ENCODE measurements around the gene ALG10. TPM values are rescaled to one million over a fixed set of nuclear protein-coding genes. Genes with fewer than 3 reads are reported as not detected.
A peak's percentile ranks its signal among the peaks of the same experiment; 100 is the strongest.
"Not testable (repeated sequence)": the region's sequence is repeated elsewhere in the genome, so short reads cannot be mapped to it uniquely, and the experiment has no call there.

ALG10 gene
- total RNA-seq, 4 donors from 2014 or later, result 1.3 to 6.9 (median 4.8) TPM

GRCh38 chr12:34033628-34034296, 11.5 kb downstream of the ALG10 start:
- no peak overlapping the region for H3K4me3 ChIP-seq
- H3K9me3 ChIP-seq, result no peaks in the 10 kb centered on the region
- no peak overlapping the region for H3K27ac ChIP-seq
- no peaks in the 10 kb centered on the region for H3K4me1 ChIP-seq
- DNase-seq, result no peak
- H3K36me3 ChIP-seq, result no peaks in the 10 kb centered on the region
- TF ChIP-seq CTCF (IDR thresholded peaks at IDR 0.05), result peak in 5 of 6 experiments; percentile 26 to 61 (median 31)
- TF ChIP-seq POLR2A (IDR thresholded peaks at IDR 0.05), result no peak
- intact Hi-C loops (cut with DNase I), result no loop called here
- WGBS, 2 donors, result 29 to 31% methylated on average over 1 of the region's 1 CpG
- H3K27me3 ChIP-seq, result no peaks in the 10 kb centered on the region

- H3K36me3 ChIP-seq; intact Hi-C loops (cut with DNase I); H3K4me3 ChIP-seq; H3K9me3 ChIP-seq; DNase-seq; H3K27me3 ChIP-seq; H3K4me1 ChIP-seq; H3K27ac ChIP-seq: not testable (repeated sequence)
- peak in 1 of 6 experiments; percentile 9 for TF ChIP-seq CTCF (IDR thresholded peaks at IDR 0.05)
- 80 to 82% methylated on average over 3 of the region's 3 CpGs for WGBS, 2 donors
Measured at GRCh38 chr12:34038357-34038756, 16.1 kb downstream of the ALG10 start.

- intact Hi-C loops (cut with DNase I), result no loop called here
- no peaks in the 10 kb centered on the region for H3K27me3 ChIP-seq
- no peak overlapping the region for H3K4me3 ChIP-seq
- DNase-seq, result no peak
- H3K9me3 ChIP-seq, result peaks cover 0 to 26% (median 0%) of the 10 kb centered on the region in 3 donors
- H3K27ac ChIP-seq, result no peak overlapping the region
- TF ChIP-seq CTCF (IDR thresholded peaks at IDR 0.05), result no peak
- TF ChIP-seq POLR2A (IDR thresholded peaks at IDR 0.05), result no peak
- H3K4me1 ChIP-seq, result no peaks in the 10 kb centered on the region
- H3K36me3 ChIP-seq, result no peaks in the 10 kb centered on the region
Measured at GRCh38 chr12:34046570-34046969, 24.3 kb downstream of the ALG10 start.

GRCh38 chr12:34047855-34048254, 25.6 kb downstream of the ALG10 start:
- H3K4me3 ChIP-seq; H3K27ac ChIP-seq; H3K36me3 ChIP-seq; H3K27me3 ChIP-seq; DNase-seq; H3K4me1 ChIP-seq; intact Hi-C loops (cut with DNase I): not testable (repeated sequence)
- WGBS, 2 donors, result 50 to 88% methylated on average over 1 of the region's 2 CpGs
- H3K9me3 ChIP-seq, result peaks cover 0 to 26% (median 0%) of the 10 kb centered on the region in 3 donors

DNA sequence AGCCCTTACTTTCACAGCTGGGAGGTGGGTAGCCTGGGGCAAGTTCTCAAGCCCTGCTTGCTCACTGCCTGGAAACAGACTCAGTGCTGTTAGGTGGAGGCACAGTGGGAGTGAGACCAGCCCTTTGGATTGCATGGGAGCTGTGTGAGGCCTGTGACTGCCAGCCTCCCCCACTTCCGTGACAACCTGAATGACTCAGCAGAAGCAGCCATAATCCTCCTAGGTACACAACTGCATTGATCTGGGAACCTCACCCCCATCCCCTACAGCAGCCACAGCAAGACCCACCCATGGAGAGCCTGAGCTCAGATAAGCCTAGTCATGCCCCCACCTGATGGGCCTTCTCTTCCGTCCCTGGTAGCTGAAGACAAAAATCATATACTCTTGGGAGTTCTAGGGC, 26.4 kb downstream of the ALG10 start:
- intact Hi-C loops (cut with DNase I), result no loop called here
- Histone ChIP-seq H3K27ac (no peak overlapping the region), H3K9me3 (peaks cover 0 to 26% (median 0%) of the 10 kb centered on the region in 3 donors), H3K36me3 (no peaks in the 10 kb centered on the region), H3K4me1 (no peaks in the 10 kb centered on the region), H3K27me3 (no peaks in the 10 kb centered on the region), H3K4me3 (no peak overlapping the region)
- TF ChIP-seq POLR2A (IDR thresholded peaks at IDR 0.05), result no peak
- no peak for TF ChIP-seq CTCF (IDR thresholded peaks at IDR 0.05)
- 84% methylated on average over 2 of the region's 2 CpGs; no CpG with 5 or more reads in 1 of the 2 donors for WGBS, 2 donors
- DNase-seq, result no peak

- Histone ChIP-seq H3K4me1 (no peaks in the 10 kb centered on the region), H3K27me3 (no peaks in the 10 kb centered on the region), H3K9me3 (peaks cover 0 to 26% (median 0%) of the 10 kb centered on the region in 3 donors), H3K36me3 (no peaks in the 10 kb centered on the region), H3K4me3 (no peak overlapping the region), H3K27ac (no peak overlapping the region)
- intact Hi-C loops (cut with DNase I), result no loop called here
- WGBS, 2 donors, result 40 to 55% methylated on average over 1 of the region's 1 CpG
- no peak for DNase-seq
- TF ChIP-seq CTCF (IDR thresholded peaks at IDR 0.05) (no peak), POLR2A (IDR thresholded peaks at IDR 0.05) (no peak)
Measured at GRCh38 chr12:34051486-34051885, 29.2 kb downstream of the ALG10 start.
